DND-41 (cell line): ENCODE results near the gene NRG3.

ENCODE experiments used
- ATAC-seq: fragments of 200-7000 bp; cut with Tn5 transposase; 3 replicates; pipeline ENCODE4 v1.9.1; 2021; ENCODE audit warnings: low read depth; ENCODE audit not compliant: insufficient read depth
- DNase-seq: peaks from one replicate; pipeline ENCODE4 v3.0.0-alpha.2; 2020
- H2AFZ ChIP-seq: 2 replicates; pipeline ENCODE4 v1.6.0; 2012; ENCODE audit warnings: low read depth, low read length
- H3K27ac ChIP-seq: 2 replicates; pipeline ENCODE4 v1.5.1; 2012; ENCODE audit warnings: low read length, inconsistent platforms
- H3K27me3 ChIP-seq: fragments of 200-600 bp; sonication (generic); 2 replicates; pipeline ENCODE4 v1.6.0; 2012; ENCODE audit warnings: low read length, mild to moderate bottlenecking, inconsistent platforms; ENCODE audit not compliant: insufficient read depth, poor library complexity
- H3K36me3 ChIP-seq: 2 replicates; pipeline ENCODE4 v1.5.1; 2012; ENCODE audit warnings: low read length, inconsistent platforms; ENCODE audit not compliant: insufficient read depth
- H3K4me1 ChIP-seq: 2 replicates; pipeline ENCODE4 v1.5.1; 2012; ENCODE audit warnings: mild to moderate bottlenecking, low read length; ENCODE audit not compliant: insufficient read depth
- H3K4me2 ChIP-seq: 2 replicates; pipeline ENCODE4 v1.6.0; 2012; ENCODE audit warnings: mild to moderate bottlenecking, moderate library complexity, low read length, inconsistent platforms; ENCODE audit not compliant: insufficient read depth
- H3K4me3 ChIP-seq, 2 experiments: fragments of 200-600 bp in 1 of 2; shearing (Covaris generic) in 1 of 2; 2 replicates each; pipeline ENCODE4 v1.5.1; 2012 to 2016; ENCODE audit warnings: inconsistent platforms in 2 of 2, low read length in 2 of 2, mild to moderate bottlenecking in 2 of 2, low read depth in 1 of 2, moderate library complexity in 1 of 2
- H3K79me2 ChIP-seq: 2 replicates; pipeline ENCODE4 v1.6.0; 2012; ENCODE audit warnings: low read length, inconsistent platforms; ENCODE audit not compliant: insufficient read depth
- H3K9ac ChIP-seq: 2 replicates; pipeline ENCODE4 v1.6.0; 2012; ENCODE audit warnings: low read depth, mild to moderate bottlenecking, inconsistent platforms, low read length, moderate library complexity
- H3K9me3 ChIP-seq: 2 replicates; pipeline ENCODE4 v1.5.1; 2012; ENCODE audit warnings: low read length, moderate library complexity, mild to moderate bottlenecking, inconsistent platforms; ENCODE audit not compliant: insufficient read depth, severe bottlenecking
- H4K20me1 ChIP-seq: 2 replicates; pipeline ENCODE4 v1.6.0; 2012; ENCODE audit warnings: low read length; ENCODE audit not compliant: insufficient read depth
- EZH2 ChIP-seq: IDR thresholded peaks from 3 replicates; pipeline ENCODE4 v1.6.1; 2012; ENCODE audit warnings: borderline replicate concordance, low read depth, mild to moderate bottlenecking, moderate library complexity, low read length, inconsistent platforms; ENCODE audit not compliant: severe bottlenecking
- TF ChIP-seq, protein P1 (sequence below): IDR thresholded peaks from 2 replicates; pipeline ENCODE4 v1.5.1; 2012; ENCODE audit warnings: borderline replicate concordance, low read length, moderate library complexity, mild to moderate bottlenecking; ENCODE audit not compliant: poor library complexity, severe bottlenecking; ENCODE audit errors: extremely low read depth

NRG3 gene

DNA sequence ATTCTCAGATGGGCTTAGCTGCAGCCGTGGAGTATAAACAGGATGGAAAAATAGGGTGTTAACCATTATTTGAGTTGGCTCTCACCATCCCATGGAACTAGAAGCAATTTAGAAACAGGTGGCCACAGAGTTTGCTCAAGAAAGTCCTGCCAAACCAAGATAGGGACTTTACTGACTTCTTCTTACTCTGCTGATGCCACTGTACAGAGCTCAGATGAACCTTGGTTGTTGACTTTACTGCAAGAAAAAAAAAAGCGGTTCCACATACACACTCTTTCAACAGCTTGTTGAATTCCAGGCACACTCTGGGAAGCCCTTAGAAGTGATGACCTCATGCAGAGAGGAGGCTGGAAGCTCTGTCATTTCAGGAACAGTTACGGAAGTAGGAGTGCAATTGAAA lies 753.4 kb downstream of the NRG3 start:
- no peak for TF ChIP-seq EZH2
- TF ChIP-seq, protein P1, sequence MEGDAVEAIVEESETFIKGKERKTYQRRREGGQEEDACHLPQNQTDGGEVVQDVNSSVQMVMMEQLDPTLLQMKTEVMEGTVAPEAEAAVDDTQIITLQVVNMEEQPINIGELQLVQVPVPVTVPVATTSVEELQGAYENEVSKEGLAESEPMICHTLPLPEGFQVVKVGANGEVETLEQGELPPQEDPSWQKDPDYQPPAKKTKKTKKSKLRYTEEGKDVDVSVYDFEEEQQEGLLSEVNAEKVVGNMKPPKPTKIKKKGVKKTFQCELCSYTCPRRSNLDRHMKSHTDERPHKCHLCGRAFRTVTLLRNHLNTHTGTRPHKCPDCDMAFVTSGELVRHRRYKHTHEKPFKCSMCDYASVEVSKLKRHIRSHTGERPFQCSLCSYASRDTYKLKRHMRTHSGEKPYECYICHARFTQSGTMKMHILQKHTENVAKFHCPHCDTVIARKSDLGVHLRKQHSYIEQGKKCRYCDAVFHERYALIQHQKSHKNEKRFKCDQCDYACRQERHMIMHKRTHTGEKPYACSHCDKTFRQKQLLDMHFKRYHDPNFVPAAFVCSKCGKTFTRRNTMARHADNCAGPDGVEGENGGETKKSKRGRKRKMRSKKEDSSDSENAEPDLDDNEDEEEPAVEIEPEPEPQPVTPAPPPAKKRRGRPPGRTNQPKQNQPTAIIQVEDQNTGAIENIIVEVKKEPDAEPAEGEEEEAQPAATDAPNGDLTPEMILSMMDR, result no peak
- H2AFZ ChIP-seq, result no peak overlapping the region
- H3K9ac ChIP-seq, result no peak overlapping the region
- no peaks in the 10 kb centered on the region for H3K36me3 ChIP-seq
- no peaks in the 10 kb centered on the region for H3K27me3 ChIP-seq
- H3K9me3 ChIP-seq, result no peaks in the 10 kb centered on the region
- H3K79me2 ChIP-seq, result no peaks in the 10 kb centered on the region
- H3K4me2 ChIP-seq, result no peak overlapping the region
- H3K4me1 ChIP-seq, result no peaks in the 10 kb centered on the region
- no peak overlapping the region for H3K27ac ChIP-seq
- ATAC-seq (no peak), DNase-seq (no peak)
- no peaks in the 10 kb centered on the region for H4K20me1 ChIP-seq
- no peak overlapping the region for H3K4me3 ChIP-seq

DNA sequence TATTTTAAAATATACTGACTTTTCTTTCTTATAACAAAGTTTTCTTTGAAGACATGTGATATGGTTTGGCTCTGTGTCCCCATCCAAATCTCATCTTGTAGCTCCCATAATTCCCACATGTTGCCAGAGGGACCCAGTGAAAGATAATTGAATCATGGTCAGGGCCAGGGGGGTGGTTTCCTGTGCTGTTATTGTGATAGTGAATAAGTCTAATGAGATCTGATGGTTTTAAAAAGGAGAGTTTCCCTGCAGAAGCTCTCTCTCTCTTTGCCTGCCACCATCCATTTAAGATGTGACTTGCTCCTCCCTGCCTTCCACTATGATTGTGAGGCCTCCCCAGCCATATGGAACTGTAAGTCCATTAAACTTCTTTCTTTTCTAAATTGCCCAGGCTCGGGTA lies 768.1 kb downstream of the NRG3 start:
- Histone ChIP-seq H3K4me1 (no peaks in the 10 kb centered on the region), H3K9me3 (no peaks in the 10 kb centered on the region), H4K20me1 (no peaks in the 10 kb centered on the region), H3K4me3 (no peak overlapping the region), H3K79me2 (no peaks in the 10 kb centered on the region), H3K36me3 (no peaks in the 10 kb centered on the region), H2AFZ (no peak overlapping the region), H3K27me3 (no peaks in the 10 kb centered on the region), H3K27ac (no peak overlapping the region), H3K9ac (no peak overlapping the region), H3K4me2 (no peak overlapping the region)
- no peak for TF ChIP-seq EZH2
- TF ChIP-seq, protein P1, result no peak
- no peak for ATAC-seq
- DNase-seq, result no peak

- Histone ChIP-seq H3K79me2 (no peaks in the 10 kb centered on the region), H2AFZ (no peak overlapping the region), H3K4me3 (no peak overlapping the region), H3K27me3 (no peaks in the 10 kb centered on the region), H3K9me3 (no peaks in the 10 kb centered on the region), H3K4me1 (no peaks in the 10 kb centered on the region), H3K27ac (no peak overlapping the region), H3K4me2 (no peak overlapping the region), H3K9ac (no peak overlapping the region), H3K36me3 (no peaks in the 10 kb centered on the region), H4K20me1 (no peaks in the 10 kb centered on the region)
- TF ChIP-seq, protein P1, result no peak
- no peak for TF ChIP-seq EZH2
- ATAC-seq, result no peak
- no peak for DNase-seq
Measured at GRCh38 chr10:82643601-82644000, 768.6 kb downstream of the NRG3 start.

GRCh38 chr10:82645221-82645620 lies 770.2 kb downstream of the NRG3 start:
- no peaks in the 10 kb centered on the region for H3K79me2 ChIP-seq
- H2AFZ ChIP-seq, result no peak overlapping the region
- no peak overlapping the region for H3K4me2 ChIP-seq
- no peak overlapping the region for H3K27ac ChIP-seq
- H3K27me3 ChIP-seq, result no peaks in the 10 kb centered on the region
- DNase-seq, result no peak
- no peak for ATAC-seq
- no peaks in the 10 kb centered on the region for H3K4me1 ChIP-seq
- H3K4me3 ChIP-seq, result no peak overlapping the region
- no peak for TF ChIP-seq EZH2
- TF ChIP-seq, protein P1, result no peak
- no peaks in the 10 kb centered on the region for H4K20me1 ChIP-seq
- H3K9me3 ChIP-seq, result no peaks in the 10 kb centered on the region
- no peaks in the 10 kb centered on the region for H3K36me3 ChIP-seq
- H3K9ac ChIP-seq, result no peak overlapping the region
